ENCODE data around the gene GRID1.

DNA sequence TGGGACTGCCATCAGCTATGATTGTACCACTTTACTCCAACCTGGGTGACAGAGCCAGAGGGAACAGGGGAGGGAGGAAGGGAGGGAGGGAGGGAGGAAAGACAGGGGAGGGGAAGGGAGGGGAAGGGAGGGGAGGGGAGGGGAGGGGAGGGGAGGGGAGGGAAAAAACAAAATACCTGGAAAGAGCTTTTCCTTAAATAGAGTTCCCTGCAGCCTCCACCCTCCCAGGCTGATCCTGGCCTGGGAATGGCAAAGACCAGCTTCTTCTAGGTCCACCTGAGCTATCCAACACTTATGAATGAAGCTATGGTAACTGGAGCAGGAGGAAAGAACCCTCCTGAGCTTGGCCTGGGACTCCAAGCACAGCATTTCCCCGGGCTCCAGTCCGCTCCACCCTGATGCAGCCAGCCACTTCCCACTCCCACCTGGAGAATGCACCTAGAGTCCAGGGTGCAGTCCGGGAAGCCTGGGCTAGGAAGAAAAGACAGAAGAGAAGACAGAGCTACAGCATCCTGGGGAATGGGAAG is 66.1 kb downstream of the GRID1 start:
- no peak for TF ChIP-seq CTCF (IDR thresholded peaks at IDR 0.05)
- TF ChIP-seq POLR2A (IDR thresholded peaks at IDR 0.05): no peak

Measured in thyroid gland (tissue), 4 donors.